GM12878 (cell line): ENCODE measurements around the gene PPP1R13B. TPM values are rescaled to one million over a fixed set of nuclear protein-coding genes. Genes with fewer than 3 reads are reported as not detected.
A peak's percentile ranks its signal among the peaks of the same experiment; 100 is the strongest.

ENCODE experiments used
- ATAC-seq: fragments of 200-7000 bp; cut with Tn5 transposase; 3 replicates; pipeline ENCODE4 v1.9.1; 2020; ENCODE audit warnings: mild to moderate bottlenecking, moderate library complexity
- BruUV-seq: library from RNA; stranded (reverse); fragments of 400-500 nt; replicated peaks from 2 replicates; lab custom pipeline; 2021; lab: Mats Ljungman, UMichigan
- CTCF ChIA-PET: fragments of 300-600 bp; sonication (Branson Sonifier 250); formaldehyde crosslinking; extraction: SDS; loops from one replicate; lab custom pipeline; 2021; ENCODE audit warnings: inconsistent platforms; lab: Yijun Ruan, JAX
- POLR2A ChIA-PET: fragments of 350-600 bp; formaldehyde crosslinking; extraction: SDS; loops from one replicate; lab custom pipeline; 2021; ENCODE audit warnings: inconsistent platforms; lab: Charles Lee
- RAD21 ChIA-PET: fragments of 300-600 bp; sonication (Branson Sonifier 250); formaldehyde crosslinking; loops from one replicate; lab custom pipeline; 2023; ENCODE audit warnings: antibody characterized with exemption; ENCODE audit not compliant: unreplicated experiment; lab: Charles Lee
- SMC1A ChIA-PET: fragments of 300-600 bp; sonication (Branson Sonifier 250); formaldehyde crosslinking; loops from one replicate; lab custom pipeline; 2023; ENCODE audit not compliant: unreplicated experiment, uncharacterized antibody; lab: Charles Lee
- DNase-seq: peaks from one replicate; pipeline ENCODE4 v3.0.0-alpha.2; 2011; ENCODE audit warnings: low read depth, low spot score
- FAIRE-seq: peaks from 3 replicates; lab custom pipeline; 2011; peaks lifted over from hg19 to GRCh38; lab: Jason Lieb, UNC
- H2AFZ ChIP-seq: 2 replicates; pipeline ENCODE4 v1.6.0; 2011; ENCODE audit warnings: low read depth, low read length, control low read depth; ENCODE audit not compliant: control insufficient read depth
- H3K27ac ChIP-seq: 2 replicates; pipeline ENCODE4 v1.5.1; 2011; ENCODE audit warnings: control low read depth; ENCODE audit not compliant: control insufficient read depth, insufficient read depth
- H3K27me3 ChIP-seq, 2 experiments: replicated peaks in 1 of 2; 2 replicates each; pipeline versions ENCODE4 v1.6.0 to v1.6.1; 2011; ENCODE audit warnings: low read length in 1 of 2; ENCODE audit not compliant: control insufficient read depth in 2 of 2, insufficient read depth in 2 of 2
- H3K36me3 ChIP-seq, 2 experiments: 2 replicates each; pipeline ENCODE4 v1.5.1; 2011; ENCODE audit warnings: low read length in 1 of 2; ENCODE audit not compliant: control insufficient read depth in 2 of 2, insufficient read depth in 2 of 2
- H3K4me1 ChIP-seq: 2 replicates; pipeline ENCODE4 v1.6.1; 2011; ENCODE audit warnings: mild to moderate bottlenecking, low read length, moderate library complexity, mixed read lengths; ENCODE audit not compliant: control insufficient read depth, insufficient read depth
- H3K4me2 ChIP-seq: 2 replicates; pipeline ENCODE4 v1.6.0; 2011; ENCODE audit warnings: control low read depth; ENCODE audit not compliant: control insufficient read depth, insufficient read depth
- H3K4me3 ChIP-seq: fragments of 200-600 bp; sonication (generic); 2 replicates; pipeline ENCODE4 v1.5.1; 2016
- H3K79me2 ChIP-seq: 2 replicates; pipeline ENCODE4 v1.6.0; 2011; ENCODE audit warnings: low read length; ENCODE audit not compliant: control insufficient read depth, insufficient read depth
- H3K9ac ChIP-seq: 2 replicates; pipeline ENCODE4 v1.8.0; 2011; ENCODE audit warnings: low read length, control low read depth, mixed read lengths; ENCODE audit not compliant: control insufficient read depth, insufficient read depth
- H3K9me3 ChIP-seq: replicated peaks from 3 replicates; pipeline ENCODE4 v1.5.1; 2011; ENCODE audit warnings: mild to moderate bottlenecking, low read length; ENCODE audit not compliant: control insufficient read depth, insufficient read depth
- H4K20me1 ChIP-seq: 2 replicates; pipeline ENCODE4 v1.6.0; 2011; ENCODE audit not compliant: control insufficient read depth, insufficient read depth
- BHLHE40 ChIP-seq, 2 experiments: fragments of 450-650 bp in 1 of 2; IDR thresholded peaks; 2 replicates each; pipeline ENCODE4 v1.6.1; 2011 to 2017; ENCODE audit warnings: low read depth in 2 of 2, borderline replicate concordance in 1 of 2, improper control_type of control experiment in 1 of 2, low read length in 1 of 2, mild to moderate bottlenecking in 1 of 2
- ESRRA ChIP-seq: IDR thresholded peaks from 2 replicates; pipeline ENCODE4 v1.6.1; 2012; ENCODE audit warnings: mild to moderate bottlenecking, low read length, improper control_type of control experiment
- HDAC6 ChIP-seq: fragments of 200-600 bp; sonication (generic); IDR thresholded peaks from one replicate; pipeline ENCODE4 v1.8.0; 2017; ENCODE audit warnings: antibody characterized with exemption; ENCODE audit not compliant: unreplicated experiment
- NR2F1 ChIP-seq: fragments of 450-650 bp; conservative IDR thresholded peaks from 2 replicates; pipeline ENCODE4 v1.6.1; 2017; ENCODE audit warnings: mild to moderate bottlenecking
- POLR2A ChIP-seq: IDR thresholded peaks from 2 replicates; pipeline ENCODE4 v1.6.1; 2011; ENCODE audit warnings: low read depth, mild to moderate bottlenecking, low read length
- TCF7 ChIP-seq: IDR thresholded peaks from 2 replicates; pipeline ENCODE4 v1.6.1; 2014; ENCODE audit warnings: antibody characterized with exemption, borderline replicate concordance
- WGBS: methylation state at CpG from one replicate; pipeline ENCODE4 v1.1.6; 2016; ENCODE audit warnings: low lambda C conversion rate; ENCODE audit not compliant: insufficient replicate concordance, insufficient coverage; ENCODE audit errors: missing lambda C conversion rate; 5-methylcytosine and 5-hydroxymethylcytosine counted together
- in situ Hi-C: fragments of 300-500 bp; cut with MboI; formaldehyde crosslinking; loops from 9 replicates; pipeline ENCODE4 v1.14.3; 2018; ENCODE audit warnings: mixed read lengths
- intact Hi-C: fragments of 100-400 bp; cut with micrococcal nuclease; formaldehyde crosslinking; loops from one replicate; pipeline ENCODE4 v1.14.2; 2022; ENCODE audit not compliant: unreplicated experiment
- polyA plus RNA-seq, 11 experiments: library from polyadenylated mRNA; depleted of rRNA in 4 of 11; unstranded in 6 of 11; stranded (reverse) in 5 of 11; fragments of >200 nt; fragmentation: Nextera tagmentation in 4 of 11; fragmentation: Illumina TruSeq in 1 of 11; extraction: Ambion mirVana in 4 of 11; extraction: Trizol in 1 of 11; gene quantifications; 1 replicate in 1 of 11; 2 replicates in 10 of 11; pipeline versions ENCODE4 v1.2.1 to v1.2.3, GENCODE V29; 2011 to 2016; ENCODE audit warnings: inconsistent platforms in 2 of 11, missing spikeins in 2 of 11, low read depth in 1 of 11
- total RNA-seq, 4 experiments: library from RNA; depleted of rRNA in 3 of 4; stranded (reverse); fragments of >200 nt in 3 of 4; fragmentation: Illumina TruSeq in 1 of 4; extraction: Trizol in 1 of 4; gene quantifications; 2 replicates each; pipeline versions ENCODE4 v1.2.1 to v1.2.3, GENCODE V29; 2013 to 2021
- TF ChIP-seq, protein P1 (sequence below): fragments of 450-650 bp; IDR thresholded peaks from 2 replicates; pipeline ENCODE4 v1.6.1; 2014; ENCODE audit warnings: mild to moderate bottlenecking

The PPP1R13B gene
- total and polyA plus RNA-seq, 10 of the 15 experiments (the other 5 are each of a cell fraction or from before 2014, with no cell fraction given), result 0.16 to 8.1 (median 3.2) TPM

DNA sequence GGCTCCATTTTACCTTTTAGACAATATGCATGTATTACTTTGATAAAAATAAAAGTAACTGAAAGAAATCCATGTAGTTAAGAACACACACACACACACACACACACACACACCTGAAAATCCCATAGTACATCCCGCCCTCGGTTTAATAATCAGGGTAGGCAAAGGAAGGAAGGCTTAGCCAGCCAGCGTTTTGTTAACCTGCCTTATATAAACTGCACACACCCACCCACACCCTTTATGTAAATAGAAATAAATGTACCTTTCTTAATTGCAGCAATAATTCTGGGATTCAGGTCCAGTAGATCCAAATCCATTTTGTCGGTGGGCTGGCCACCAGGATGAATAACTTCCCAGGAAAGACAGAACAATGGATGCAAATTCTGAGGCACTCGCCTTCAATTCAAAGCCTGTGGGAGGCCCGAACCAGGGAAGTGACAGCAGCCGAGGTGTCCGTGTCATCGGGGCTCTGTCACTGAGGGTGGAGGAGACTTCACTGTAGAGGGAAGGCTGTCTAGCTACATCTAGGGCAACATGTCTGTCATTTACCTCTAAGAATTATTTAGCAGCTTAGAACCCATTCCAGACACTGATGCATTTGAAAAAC is 136.5 kb downstream of the PPP1R13B start:
- Histone ChIP-seq H2AFZ (no peak overlapping the region), H3K4me1 (0 out of 2 replicates have a peak, but pooled peaks cover 4% of the 10 kb centered on the region), H3K4me2 (no peak overlapping the region), H3K36me3 (peaks cover 3 to 25% of the 10 kb centered on the region in 2 experiments; a peak in 3 of 4 replicates), H3K9me3 (no peaks in the 10 kb centered on the region), H3K79me2 (peaks cover 27% of the 10 kb centered on the region), H4K20me1 (no peaks in the 10 kb centered on the region), H3K27me3 (no peaks in the 10 kb centered on the region), H3K9ac (no peak overlapping the region), H3K27ac (no peak overlapping the region), H3K4me3 (no peak overlapping the region)
- WGBS, result 91% methylated on average over 9 of the region's 9 CpGs
- ChIA-PET POLR2A (no interaction called here), CTCF (no interaction called here), RAD21 (no interaction called here), SMC1A (no interaction called here)
- in situ Hi-C loops, result no loop called here
- TF ChIP-seq BHLHE40 (IDR thresholded peaks at IDR 0.05; ENCODE audit: borderline replicate concordance in 1 of 2, low read depth in 2 of 2, low read length in 1 of 2), result no peak
- no peak for TF ChIP-seq NR2F1
- TF ChIP-seq, protein P1, sequence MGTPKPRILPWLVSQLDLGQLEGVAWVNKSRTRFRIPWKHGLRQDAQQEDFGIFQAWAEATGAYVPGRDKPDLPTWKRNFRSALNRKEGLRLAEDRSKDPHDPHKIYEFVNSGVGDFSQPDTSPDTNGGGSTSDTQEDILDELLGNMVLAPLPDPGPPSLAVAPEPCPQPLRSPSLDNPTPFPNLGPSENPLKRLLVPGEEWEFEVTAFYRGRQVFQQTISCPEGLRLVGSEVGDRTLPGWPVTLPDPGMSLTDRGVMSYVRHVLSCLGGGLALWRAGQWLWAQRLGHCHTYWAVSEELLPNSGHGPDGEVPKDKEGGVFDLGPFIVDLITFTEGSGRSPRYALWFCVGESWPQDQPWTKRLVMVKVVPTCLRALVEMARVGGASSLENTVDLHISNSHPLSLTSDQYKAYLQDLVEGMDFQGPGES, result no peak
- TF ChIP-seq TCF7, result no peak
- TF ChIP-seq HDAC6, result no peak
- no peak for DNase-seq
- intact Hi-C loops, result no loop called here
- no TSS peak for BruUV-seq
- no peak for ATAC-seq
- FAIRE-seq, result no peak

DNA sequence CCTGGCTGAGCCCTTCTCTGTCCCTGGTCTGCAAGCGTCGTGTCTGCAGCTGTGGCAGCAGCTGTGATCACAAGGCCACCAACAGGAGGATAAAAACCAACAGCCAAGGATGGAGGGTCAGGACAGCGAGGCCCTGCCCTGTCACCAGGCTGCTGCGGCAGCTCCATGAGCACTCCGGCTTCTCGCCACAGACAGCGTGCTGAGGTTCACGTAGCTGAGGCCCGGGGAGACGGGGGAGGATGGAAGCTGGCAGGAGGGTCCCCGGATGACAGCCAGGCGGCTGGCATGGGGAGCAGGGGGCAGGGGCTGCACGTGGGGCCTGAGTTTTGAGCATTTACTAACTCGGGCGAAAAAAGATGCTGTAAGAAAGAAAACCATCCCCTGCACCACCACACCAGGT is 137.6 kb downstream of the PPP1R13B start:
- Histone ChIP-seq H3K9me3 (no peaks in the 10 kb centered on the region), H3K9ac (no peak overlapping the region), H2AFZ (no peak overlapping the region), H3K27me3 (no peaks in the 10 kb centered on the region), H3K27ac (no peak overlapping the region), H3K79me2 (peaks cover 23% of the 10 kb centered on the region), H3K36me3 (peaks cover 7 to 29% of the 10 kb centered on the region in 2 experiments; a peak in 3 of 4 replicates), H3K4me2 (no peak overlapping the region), H4K20me1 (no peaks in the 10 kb centered on the region), H3K4me1 (0 out of 2 replicates have a peak, but pooled peaks cover 4% of the 10 kb centered on the region), H3K4me3 (no peak overlapping the region)
- DNase-seq (no peak), ATAC-seq (no peak), FAIRE-seq (no peak)
- ChIA-PET RAD21 (no interaction called here), POLR2A (no interaction called here), SMC1A (no interaction called here), CTCF (no interaction called here)
- no TSS peak for BruUV-seq
- TF ChIP-seq ESRRA (no peak), POLR2A (peak; percentile 50)
- in situ Hi-C loops, result no loop called here
- intact Hi-C loops, result no loop called here
- 99% methylated on average over 15 of the region's 15 CpGs for WGBS
